Lower lobe of right lung (tissue), 2 donors: Measurements from ENCODE around the gene TUBB6. TPM values are rescaled to one million over a fixed set of nuclear protein-coding genes. Genes with fewer than 3 reads are reported as not detected.

Experiments
- ATAC-seq, 2 donors: fragments of 200-7000 bp; cut with Tn5 transposase; one replicate each; pipeline ENCODE4 v1.9.1; 2020 to 2022; ENCODE audit warnings: mild to moderate bottlenecking in 2 of 2, moderate library complexity in 2 of 2
- DNase-seq: peaks from one replicate; pipeline ENCODE4 v3.0.0-alpha.2; 2020
- H3K27ac ChIP-seq: fragments of 200-600 bp; one replicate; pipeline ENCODE4 v1.8.0; 2022
- H3K27me3 ChIP-seq: fragments of 200-600 bp; one replicate; pipeline ENCODE4 v1.8.0; 2022; ENCODE audit warnings: low read depth
- H3K36me3 ChIP-seq: fragments of 200-600 bp; one replicate; pipeline ENCODE4 v1.8.0; 2022; ENCODE audit warnings: mild to moderate bottlenecking
- H3K4me1 ChIP-seq: fragments of 200-600 bp; one replicate; pipeline ENCODE4 v1.8.0; 2022
- H3K4me3 ChIP-seq: fragments of 200-600 bp; one replicate; pipeline ENCODE4 v1.8.0; 2022; ENCODE audit warnings: mild to moderate bottlenecking
- H3K9me3 ChIP-seq: fragments of 200-600 bp; one replicate; pipeline ENCODE4 v1.8.0; 2022
- CTCF ChIP-seq: fragments of 200-600 bp; IDR thresholded peaks from one replicate; pipeline ENCODE4 v1.8.0; 2022; ENCODE audit warnings: antibody characterized with exemption, mild to moderate bottlenecking
- intact Hi-C: fragments of 100-400 bp; cut with DNase I; formaldehyde crosslinking; loops from one replicate; pipeline ENCODE4 v1.11.0; 2022
- total RNA-seq: library from RNA; stranded (reverse); fragmentation: NEBNext Ultra II Directional; extraction: Animal tissue kit (Norgen Biotek cat#: 25700); gene quantifications from one replicate; pipeline ENCODE4 v1.2.1, GENCODE V29; 2021
- donor health status: DM: no; HTN: yes; CAD: no; lungs with severe emphysema.

The TUBB6 gene
- total RNA-seq, 1 donor from 2014 or later, result 92.9 TPM

DNA sequence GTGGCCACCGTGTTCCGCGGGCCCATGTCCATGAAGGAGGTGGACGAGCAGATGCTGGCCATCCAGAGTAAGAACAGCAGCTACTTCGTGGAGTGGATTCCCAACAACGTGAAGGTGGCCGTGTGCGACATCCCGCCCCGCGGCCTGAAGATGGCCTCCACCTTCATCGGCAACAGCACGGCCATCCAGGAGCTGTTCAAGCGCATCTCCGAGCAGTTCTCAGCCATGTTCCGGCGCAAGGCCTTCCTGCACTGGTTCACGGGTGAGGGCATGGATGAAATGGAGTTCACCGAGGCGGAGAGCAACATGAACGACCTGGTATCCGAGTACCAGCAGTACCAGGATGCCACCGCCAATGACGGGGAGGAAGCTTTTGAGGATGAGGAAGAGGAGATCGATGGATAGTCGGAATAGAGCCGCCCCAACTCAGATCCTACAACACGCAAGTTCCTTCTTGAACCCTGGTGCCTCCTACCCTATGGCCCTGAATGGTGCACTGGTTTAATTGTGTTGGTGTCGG, 17.7 kb downstream of the TUBB6 start:
- H3K27me3 ChIP-seq, result no peaks in the 10 kb centered on the region
- peaks cover 88% of the 10 kb centered on the region for H3K36me3 ChIP-seq
- intact Hi-C loops, result no loop called here
- DNase-seq (no peak), ATAC-seq (no peak)
- H3K4me3 ChIP-seq, result no peak overlapping the region
- H3K9me3 ChIP-seq, result no peaks in the 10 kb centered on the region
- H3K4me1 ChIP-seq, result peaks cover 7% of the 10 kb centered on the region
- H3K27ac ChIP-seq, result no peak overlapping the region
- no peak for TF ChIP-seq CTCF

DNA sequence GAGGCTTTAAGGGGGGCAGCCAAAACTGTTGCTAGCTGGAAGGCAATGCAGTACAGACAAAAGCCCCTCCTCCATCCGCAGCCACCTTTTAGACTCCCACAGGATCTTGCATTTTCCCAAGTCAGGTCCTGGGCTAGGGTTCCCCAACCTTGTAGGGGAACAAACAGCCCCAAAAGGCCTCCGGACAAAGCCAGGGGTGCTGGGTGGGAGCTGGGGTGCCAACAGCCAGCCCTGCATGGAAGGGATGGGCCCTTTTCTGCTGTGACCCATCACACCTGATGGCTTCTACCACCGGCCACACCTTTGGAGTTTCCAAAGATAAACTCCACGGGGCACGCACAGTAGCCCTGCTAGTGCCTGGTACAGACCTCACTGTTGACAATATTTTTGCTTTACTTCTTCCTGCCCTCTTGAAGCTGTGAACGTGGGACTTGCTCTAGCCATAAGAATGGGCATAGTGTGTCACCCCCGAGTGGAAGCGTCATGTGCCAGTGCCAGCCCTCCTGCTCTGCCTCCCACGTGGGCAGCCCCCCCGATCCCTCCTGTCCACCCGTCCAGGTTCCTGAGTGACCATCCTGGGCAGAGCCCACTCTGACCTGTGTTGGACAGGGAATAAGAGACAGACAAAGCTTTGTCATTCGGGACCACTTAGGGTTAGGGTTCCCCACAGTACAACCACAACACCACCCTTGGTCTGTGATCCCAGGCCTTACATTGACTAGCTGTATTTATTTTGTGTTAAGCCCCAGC, 18.8 kb downstream of the TUBB6 start:
- Histone ChIP-seq H3K4me3 (no peak overlapping the region), H3K36me3 (peaks cover 88% of the 10 kb centered on the region), H3K27ac (no peak overlapping the region), H3K4me1 (peaks cover 7% of the 10 kb centered on the region), H3K9me3 (no peaks in the 10 kb centered on the region), H3K27me3 (no peaks in the 10 kb centered on the region)
- ATAC-seq (peak in 1 of 2 donors; percentile 24), DNase-seq (no peak)
- no peak for TF ChIP-seq CTCF
- intact Hi-C loops, result no loop called here

- intact Hi-C loops, result no loop called here
Measured at GRCh38 chr18:12327510-12328178, 19.6 kb downstream of the TUBB6 start.

DNA sequence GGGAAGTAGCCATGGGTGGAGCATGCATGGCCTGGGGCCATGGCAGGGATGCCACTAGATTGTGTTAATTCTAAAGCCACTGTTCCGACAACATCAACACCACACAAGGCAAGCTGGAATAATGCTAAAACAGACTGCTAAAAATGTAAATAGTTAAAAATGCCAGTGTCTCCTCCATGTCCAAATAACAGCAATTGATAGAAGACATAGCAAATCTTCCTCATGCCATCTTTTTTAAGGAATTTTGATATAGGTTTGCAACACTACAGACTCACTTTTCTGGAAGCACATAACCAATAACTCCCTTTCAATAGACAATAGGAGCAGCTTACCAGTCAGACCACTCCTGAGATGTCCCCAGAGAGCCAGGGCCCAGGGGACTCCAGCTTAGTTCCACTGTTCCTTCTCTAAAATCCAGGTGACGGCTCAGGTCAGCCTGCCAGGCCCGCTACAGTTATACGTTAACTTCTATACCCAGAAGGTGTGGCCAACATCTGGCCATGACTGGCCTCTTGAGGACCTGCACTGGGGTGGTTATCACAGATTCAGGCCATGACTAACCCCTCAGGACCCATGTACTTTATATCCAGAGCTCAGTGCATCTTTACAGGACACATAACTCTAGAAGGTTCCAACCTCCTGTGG, 20.3 kb downstream of the TUBB6 start:
- intact Hi-C loops, result no loop called here
- DNase-seq (no peak), ATAC-seq (peak in 1 of 2 donors; percentile 11)
- peaks cover 80% of the 10 kb centered on the region for H3K36me3 ChIP-seq
- H3K27ac ChIP-seq, result no peak overlapping the region
- H3K4me1 ChIP-seq, result peaks cover 7% of the 10 kb centered on the region
- no peaks in the 10 kb centered on the region for H3K27me3 ChIP-seq
- H3K9me3 ChIP-seq, result no peaks in the 10 kb centered on the region
- TF ChIP-seq CTCF, result peak; percentile 9
- no peak overlapping the region for H3K4me3 ChIP-seq

More at GRCh38 chr18:12327510-12328178, 19.6 kb downstream of the TUBB6 start:
- Histone ChIP-seq H3K4me3 (no peak overlapping the region), H3K36me3 (peaks cover 83% of the 10 kb centered on the region), H3K4me1 (peaks cover 7% of the 10 kb centered on the region), H3K27me3 (no peaks in the 10 kb centered on the region), H3K27ac (no peak overlapping the region), H3K9me3 (no peaks in the 10 kb centered on the region)
- peak; percentile 89 for TF ChIP-seq CTCF
- DNase-seq, result peak; percentile 88
- ATAC-seq, result peak; percentile 81 to 89

GRCh38 chr18:12329125-12329698, 21.2 kb downstream of the TUBB6 start:
- intact Hi-C loops, result no loop called here
- Histone ChIP-seq H3K9me3 (no peaks in the 10 kb centered on the region), H3K36me3 (peaks cover 81% of the 10 kb centered on the region), H3K4me1 (peaks cover 7% of the 10 kb centered on the region), H3K27me3 (no peaks in the 10 kb centered on the region), H3K27ac (no peak overlapping the region), H3K4me3 (no peak overlapping the region)
- DNase-seq, result no peak
- ATAC-seq, result no peak
- TF ChIP-seq CTCF, result no peak
